HL-60 (cell line): ENCODE measurements around the gene SPDEF.

Experiments used
- DNase-seq, 2 experiments: peaks; one replicate each; pipeline ENCODE4 v3.0.0-alpha.2; 2010 to 2020; ENCODE audit warnings: low read depth in 1 of 2, low spot score in 1 of 2
- H3K27ac ChIP-seq: fragments of 250-450 bp; sonication (Bioruptor Pico); replicated peaks from 2 replicates; pipeline ENCODE4 v1.5.1; 2020; ENCODE audit warnings: mild to moderate bottlenecking, moderate library complexity
- H3K27me3 ChIP-seq: fragments of 250-450 bp; sonication (Bioruptor Pico); 2 replicates; pipeline ENCODE4 v1.5.1; 2021; ENCODE audit warnings: mild to moderate bottlenecking, moderate library complexity; ENCODE audit not compliant: insufficient read depth, poor library complexity, severe bottlenecking
- H3K4me3 ChIP-seq: replicated peaks from 2 replicates; pipeline ENCODE4 v1.5.1; 2011; ENCODE audit warnings: mild to moderate bottlenecking, control low read depth, low read length; ENCODE audit not compliant: insufficient read depth
- CTCF ChIP-seq: IDR thresholded peaks from one replicate; pipeline ENCODE4 v1.5.1; 2011; ENCODE audit warnings: low read length, control low read depth, inconsistent platforms; ENCODE audit not compliant: insufficient read depth
- GABPA ChIP-seq: IDR thresholded peaks from 2 replicates; pipeline ENCODE4 v1.6.1; 2012; ENCODE audit warnings: low read depth
- POLR2AphosphoS5 ChIP-seq: IDR thresholded peaks from 2 replicates; pipeline ENCODE4 v1.6.1; 2012; ENCODE audit warnings: low read depth
- REST ChIP-seq: IDR thresholded peaks from 2 replicates; pipeline ENCODE4 v1.6.1; 2012; ENCODE audit warnings: low read depth; ENCODE audit not compliant: insufficient replicate concordance
- SPI1 ChIP-seq: IDR thresholded peaks from 2 replicates; pipeline ENCODE4 v1.6.1; 2012; ENCODE audit warnings: low read depth, mild to moderate bottlenecking, borderline replicate concordance

Gene SPDEF

GRCh38 chr6:34585108-34585507 is 29.0 kb upstream of the SPDEF start:
- no peak overlapping the region for H3K27ac ChIP-seq
- no peak for DNase-seq
- no peak overlapping the region for H3K4me3 ChIP-seq
- H3K27me3 ChIP-seq, result no peaks in the 10 kb centered on the region
- TF ChIP-seq GABPA, result no peak
- TF ChIP-seq CTCF, result no peak
- no peak for TF ChIP-seq POLR2AphosphoS5
- no peak for TF ChIP-seq REST
- TF ChIP-seq SPI1, result no peak

GRCh38 chr6:34584694-34585093 is 28.6 kb upstream of the SPDEF start:
- DNase-seq, result no peak
- no peak overlapping the region for H3K4me3 ChIP-seq
- H3K27me3 ChIP-seq, result no peaks in the 10 kb centered on the region
- no peak overlapping the region for H3K27ac ChIP-seq
- TF ChIP-seq POLR2AphosphoS5, result no peak
- no peak for TF ChIP-seq SPI1
- TF ChIP-seq REST, result no peak
- TF ChIP-seq CTCF, result no peak
- TF ChIP-seq GABPA, result no peak

- DNase-seq, result no peak
- Histone ChIP-seq H3K27me3 (no peaks in the 10 kb centered on the region), H3K4me3 (no peak overlapping the region), H3K27ac (no peak overlapping the region)
- no peak for TF ChIP-seq CTCF
- no peak for TF ChIP-seq POLR2AphosphoS5
- TF ChIP-seq GABPA, result no peak
- TF ChIP-seq SPI1, result no peak
- TF ChIP-seq REST, result no peak
Observed at GRCh38 chr6:34583861-34584604, 27.9 kb upstream of the SPDEF start.
